KOPT-K1 (cell line): ENCODE data around the gene MCU.
"Not testable (repeated sequence)": the region's sequence is repeated elsewhere in the genome, so short reads cannot be mapped to it uniquely, and the experiment has no call there.

Source experiments
- H3K27ac ChIP-seq: fragments of 200-600 bp; sonication (generic); 2 replicates; pipeline ENCODE4 v1.5.1; 2016; ENCODE audit warnings: antibody characterized with exemption, mild to moderate bottlenecking, low read depth, low read length; ENCODE audit not compliant: poor library complexity, severe bottlenecking
- H3K36me3 ChIP-seq: fragments of 200-600 bp; sonication (generic); 2 replicates; pipeline ENCODE4 v1.5.1; 2017; ENCODE audit warnings: antibody characterized with exemption, mild to moderate bottlenecking, low read length, moderate library complexity; ENCODE audit not compliant: insufficient read depth
- H3K9me3 ChIP-seq: fragments of 200-600 bp; sonication (generic); 2 replicates; pipeline ENCODE4 v1.5.1; 2017; ENCODE audit warnings: antibody characterized with exemption, low read length, mild to moderate bottlenecking; ENCODE audit not compliant: insufficient read depth, poor library complexity, severe bottlenecking

The MCU gene

GRCh38 chr10:72881291-72881690 lies 189.3 kb downstream of the MCU start:
- H3K27ac ChIP-seq: no peak overlapping the region
- H3K36me3 ChIP-seq: no peaks in the 10 kb centered on the region
- no peaks in the 10 kb centered on the region for H3K9me3 ChIP-seq

GRCh38 chr10:72883861-72884260 lies 191.9 kb downstream of the MCU start:
- Histone ChIP-seq H3K27ac (no peak overlapping the region), H3K36me3 (no peaks in the 10 kb centered on the region; the same call in none of the 2 replicates), H3K9me3 (no peaks in the 10 kb centered on the region)

- Histone ChIP-seq H3K9me3 (no peaks in the 10 kb centered on the region), H3K36me3 (no peaks in the 10 kb centered on the region; the same call in none of the 2 replicates), H3K27ac (no peak overlapping the region)
Measured at GRCh38 chr10:72885953-72886352, 194.0 kb downstream of the MCU start.

- Histone ChIP-seq H3K9me3 (no peaks in the 10 kb centered on the region), H3K27ac (no peak overlapping the region)
Measured at GRCh38 chr10:72886621-72887020, 194.7 kb downstream of the MCU start.

GRCh38 chr10:72887043-72887442 lies 195.1 kb downstream of the MCU start:
- Histone ChIP-seq H3K9me3 (no peaks in the 10 kb centered on the region), H3K36me3 (no peaks in the 10 kb centered on the region; the same call in none of the 2 replicates), H3K27ac (no peak overlapping the region)

More at GRCh38 chr10:72886621-72887020, 194.7 kb downstream of the MCU start:
- H3K36me3 ChIP-seq: no peaks in the 10 kb centered on the region; the same call in none of the 2 replicates

- H3K36me3 ChIP-seq: no peaks in the 10 kb centered on the region; the same call in none of the 2 replicates
- no peaks in the 10 kb centered on the region for H3K9me3 ChIP-seq
- no peak overlapping the region for H3K27ac ChIP-seq
Measured at GRCh38 chr10:72888151-72888638, 196.3 kb downstream of the MCU start.

- H3K36me3 ChIP-seq: no peaks in the 10 kb centered on the region; the same call in none of the 2 replicates
Measured at GRCh38 chr10:72889391-72889831, 197.5 kb downstream of the MCU start.

GRCh38 chr10:72890086-72890485 lies 198.1 kb downstream of the MCU start:
- Histone ChIP-seq H3K9me3 (no peaks in the 10 kb centered on the region), H3K27ac (no peak overlapping the region), H3K36me3 (no peaks in the 10 kb centered on the region; the same call in none of the 2 replicates)

More at GRCh38 chr10:72889391-72889831, 197.5 kb downstream of the MCU start:
- H3K9me3 ChIP-seq: no peaks in the 10 kb centered on the region
- H3K27ac ChIP-seq: no peak overlapping the region

GRCh38 chr10:72893136-72893798 lies 201.3 kb downstream of the MCU start, which contains the start of gene OIT3:
TSS of gene OIT3 (plus strand) at chr10:72893739. CDS start at chr10:72893799, 60 bp downstream.
- no peak within 1 kb of the TSS for H3K27ac ChIP-seq
- no peaks in the 10 kb centered on the region for H3K9me3 ChIP-seq
- H3K36me3 ChIP-seq: no peaks in the 10 kb centered on the region

- Histone ChIP-seq H3K27ac (no peak overlapping the region), H3K9me3 (no peaks in the 10 kb centered on the region), H3K36me3 (no peaks in the 10 kb centered on the region)
Measured at GRCh38 chr10:72895236-72895850, 203.4 kb downstream of the MCU start.

GRCh38 chr10:72898616-72899015 lies 206.7 kb downstream of the MCU start:
- no peak overlapping the region for H3K27ac ChIP-seq
- H3K36me3 ChIP-seq: no peaks in the 10 kb centered on the region
- H3K9me3 ChIP-seq: no peaks in the 10 kb centered on the region

GRCh38 chr10:72899545-72899944 lies 207.6 kb downstream of the MCU start:
- no peaks in the 10 kb centered on the region for H3K9me3 ChIP-seq
- no peak overlapping the region for H3K27ac ChIP-seq
- H3K36me3 ChIP-seq: no peaks in the 10 kb centered on the region

GRCh38 chr10:72903941-72904446 lies 212.1 kb downstream of the MCU start:
- H3K36me3 ChIP-seq, H3K9me3 ChIP-seq, H3K27ac ChIP-seq: not testable (repeated sequence)

- H3K9me3 ChIP-seq: no peaks in the 10 kb centered on the region
- H3K36me3 ChIP-seq: no peaks in the 10 kb centered on the region
Measured at GRCh38 chr10:72904806-72905205, 212.9 kb downstream of the MCU start.

GRCh38 chr10:72906446-72906845 lies 214.5 kb downstream of the MCU start:
- Histone ChIP-seq H3K9me3 (no peaks in the 10 kb centered on the region), H3K27ac (no peak overlapping the region)

More at GRCh38 chr10:72904806-72905205, 212.9 kb downstream of the MCU start:
- H3K27ac ChIP-seq: no peak overlapping the region

More at GRCh38 chr10:72906446-72906845, 214.5 kb downstream of the MCU start:
- no peaks in the 10 kb centered on the region for H3K36me3 ChIP-seq
